Keratinocyte (primary cell): ENCODE data around the gene LRFN4. TPM values are rescaled to one million over a fixed set of nuclear protein-coding genes. Genes with fewer than 3 reads are reported as not detected.

Source experiments
- DNase-seq: peaks from one replicate; pipeline ENCODE4 v3.0.0-alpha.2; 2011; ENCODE audit warnings: low read depth, missing footprints, low spot score
- FAIRE-seq: peaks from 2 replicates; lab custom pipeline; 2011; peaks lifted over from hg19 to GRCh38; lab: Jason Lieb, UNC
- H2AFZ ChIP-seq: 2 replicates; pipeline ENCODE4 v1.6.0; 2012; ENCODE audit warnings: low read length, control low read depth, inconsistent platforms; ENCODE audit not compliant: control insufficient read depth
- H3K27ac ChIP-seq: 2 replicates; pipeline ENCODE4 v1.5.1; 2011; ENCODE audit warnings: low read length; ENCODE audit not compliant: control insufficient read depth, insufficient read depth
- H3K27me3 ChIP-seq: 3 replicates; pipeline ENCODE4 v1.6.0; 2011; ENCODE audit warnings: low read length; ENCODE audit not compliant: control insufficient read depth, insufficient read depth; ENCODE audit errors: extremely low read depth
- H3K36me3 ChIP-seq, 2 experiments: 2 replicates in 1 of 2; 3 replicates in 1 of 2; pipeline ENCODE4 v1.5.1; 2011; ENCODE audit warnings: low read length in 2 of 2, mild to moderate bottlenecking in 1 of 2; ENCODE audit not compliant: control insufficient read depth in 2 of 2, insufficient read depth in 2 of 2; ENCODE audit errors: extremely low read depth in 1 of 2
- H3K4me1 ChIP-seq: 3 replicates; pipeline ENCODE4 v1.5.1; 2011; ENCODE audit warnings: low read length; ENCODE audit not compliant: control insufficient read depth, insufficient read depth; ENCODE audit errors: extremely low read depth
- H3K4me2 ChIP-seq: 3 replicates; pipeline ENCODE4 v1.6.0; 2011; ENCODE audit warnings: low read depth, low read length; ENCODE audit not compliant: control insufficient read depth, insufficient read depth; ENCODE audit errors: extremely low read depth
- H3K4me3 ChIP-seq, 3 experiments: fragments of 200-600 bp in 1 of 3; sonication (generic) in 1 of 3; 2 replicates in 2 of 3; 3 replicates in 1 of 3; pipeline ENCODE4 v1.5.1; 2011 to 2016; ENCODE audit warnings: low read length in 3 of 3, mild to moderate bottlenecking in 3 of 3, control low read depth in 2 of 3, inconsistent platforms in 1 of 3, low read depth in 1 of 3, mixed read lengths in 1 of 3, mixed run types in 1 of 3, moderate library complexity in 1 of 3; ENCODE audit not compliant: control insufficient read depth in 2 of 3, insufficient read depth in 2 of 3; ENCODE audit errors: extremely low read depth in 1 of 3
- H3K79me2 ChIP-seq: 2 replicates; pipeline ENCODE4 v1.6.0; 2012; ENCODE audit warnings: low read length; ENCODE audit not compliant: control insufficient read depth, insufficient read depth
- H3K9ac ChIP-seq: 3 replicates; pipeline ENCODE4 v1.6.0; 2011; ENCODE audit warnings: low read length; ENCODE audit not compliant: control insufficient read depth, insufficient read depth; ENCODE audit errors: extremely low read depth
- H3K9me1 ChIP-seq: 3 replicates; pipeline ENCODE4 v1.6.0; 2011; ENCODE audit warnings: low read length; ENCODE audit not compliant: control insufficient read depth, insufficient read depth; ENCODE audit errors: extremely low read depth
- H3K9me3 ChIP-seq: 2 replicates; pipeline ENCODE4 v1.5.1; 2012; ENCODE audit warnings: low read depth, low read length; ENCODE audit not compliant: control insufficient read depth
- H4K20me1 ChIP-seq: 3 replicates; pipeline ENCODE4 v1.6.0; 2011; ENCODE audit warnings: low read length; ENCODE audit not compliant: control insufficient read depth, insufficient read depth; ENCODE audit errors: extremely low read depth
- EZH2 ChIP-seq: IDR thresholded peaks from one replicate; pipeline ENCODE4 v1.6.1; 2012; ENCODE audit warnings: inconsistent platforms, mild to moderate bottlenecking, low read length, moderate library complexity
- dilution Hi-C: fragments of 300-500 bp; cut with MboI; formaldehyde crosslinking; loops from one replicate; pipeline ENCODE4 v1.7.0; 2020; ENCODE audit warnings: low sequenced_read_pairs; ENCODE audit not compliant: extremely low pct_ligation_motif_present
- polyA plus RNA-seq, 5 experiments: library from polyadenylated mRNA; depleted of rRNA in 3 of 5; stranded (reverse) in 3 of 5; stranded (forward) in 1 of 5; unstranded in 1 of 5; fragments of >200 nt; gene quantifications; 1 replicate in 1 of 5; 2 replicates in 3 of 5; 3 replicates in 1 of 5; pipeline versions ENCODE4 v1.2.1 to v1.2.3, GENCODE V29; 2011 to 2012; ENCODE audit warnings: missing spikeins in 2 of 5, low read depth in 1 of 5, low replicate concordance in 1 of 5
- TF ChIP-seq, protein P1 (sequence below), 3 experiments: IDR thresholded peaks in 1 of 3; conservative IDR thresholded peaks in 1 of 3; optimal IDR thresholded peaks in 1 of 3; 2 replicates in 2 of 3; 3 replicates in 1 of 3; pipeline versions ENCODE3 to v1.5.1; 2011; ENCODE audit warnings: low read length in 3 of 3, mild to moderate bottlenecking in 3 of 3, moderate library complexity in 2 of 3, control low read depth in 1 of 3, inconsistent platforms in 1 of 3; ENCODE audit not compliant: insufficient read depth in 2 of 3; ENCODE audit errors: extremely low read depth in 1 of 3

Gene LRFN4
- polyA plus RNA-seq, 1 donor (not counting 4 experiments of a cell fraction or from before 2014, with no cell fraction given) = 1.1 TPM

DNA sequence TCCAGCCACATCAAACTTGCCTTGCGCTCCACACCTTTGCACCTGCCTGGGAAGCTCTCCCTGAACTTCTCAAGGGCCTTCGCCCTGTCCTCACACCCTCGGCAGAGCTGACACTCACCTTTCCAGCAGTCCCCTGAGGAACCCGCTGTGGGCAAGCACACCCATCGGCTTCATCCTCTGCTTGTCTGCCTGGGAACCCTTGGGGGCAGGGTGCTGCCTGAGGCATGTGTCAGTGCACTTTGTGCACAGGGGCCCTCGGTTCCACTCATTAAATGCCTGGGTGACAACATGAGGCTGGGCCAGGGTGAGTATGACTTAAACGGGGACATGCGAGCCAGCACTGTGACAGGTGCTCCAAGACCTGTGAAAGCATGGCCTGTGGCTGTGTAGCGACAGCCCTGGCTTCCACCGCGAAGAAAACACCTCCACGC, 2.6 kb upstream of the LRFN4 start:
- peaks cover 0 to 12% of the 10 kb centered on the region in 2 experiments for H3K36me3 ChIP-seq
- H3K4me2 ChIP-seq = no peak overlapping the region
- peaks cover 6% of the 10 kb centered on the region for H3K4me1 ChIP-seq
- no peaks in the 10 kb centered on the region for H3K9me3 ChIP-seq
- TF ChIP-seq EZH2 = no peak
- TF ChIP-seq, protein P1, sequence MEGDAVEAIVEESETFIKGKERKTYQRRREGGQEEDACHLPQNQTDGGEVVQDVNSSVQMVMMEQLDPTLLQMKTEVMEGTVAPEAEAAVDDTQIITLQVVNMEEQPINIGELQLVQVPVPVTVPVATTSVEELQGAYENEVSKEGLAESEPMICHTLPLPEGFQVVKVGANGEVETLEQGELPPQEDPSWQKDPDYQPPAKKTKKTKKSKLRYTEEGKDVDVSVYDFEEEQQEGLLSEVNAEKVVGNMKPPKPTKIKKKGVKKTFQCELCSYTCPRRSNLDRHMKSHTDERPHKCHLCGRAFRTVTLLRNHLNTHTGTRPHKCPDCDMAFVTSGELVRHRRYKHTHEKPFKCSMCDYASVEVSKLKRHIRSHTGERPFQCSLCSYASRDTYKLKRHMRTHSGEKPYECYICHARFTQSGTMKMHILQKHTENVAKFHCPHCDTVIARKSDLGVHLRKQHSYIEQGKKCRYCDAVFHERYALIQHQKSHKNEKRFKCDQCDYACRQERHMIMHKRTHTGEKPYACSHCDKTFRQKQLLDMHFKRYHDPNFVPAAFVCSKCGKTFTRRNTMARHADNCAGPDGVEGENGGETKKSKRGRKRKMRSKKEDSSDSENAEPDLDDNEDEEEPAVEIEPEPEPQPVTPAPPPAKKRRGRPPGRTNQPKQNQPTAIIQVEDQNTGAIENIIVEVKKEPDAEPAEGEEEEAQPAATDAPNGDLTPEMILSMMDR (optimal IDR thresholded peaks at IDR 0.05 in 1 of 3, IDR thresholded peaks at IDR 0.05 in 1 of 3, conservative IDR thresholded peaks at IDR 0.05 in 1 of 3; ENCODE audit: extremely low read depth in 1 of 3, insufficient read depth in 2 of 3, low read length in 3 of 3) = no peak
- H3K4me3 ChIP-seq = no peak overlapping the region
- no peaks in the 10 kb centered on the region for H3K79me2 ChIP-seq
- no peak overlapping the region for H3K9ac ChIP-seq
- no peak overlapping the region for H2AFZ ChIP-seq
- H4K20me1 ChIP-seq = no peaks in the 10 kb centered on the region
- H3K27me3 ChIP-seq = no peaks in the 10 kb centered on the region
- no peak for DNase-seq
- FAIRE-seq = no peak
- H3K9me1 ChIP-seq = no peaks in the 10 kb centered on the region
- H3K27ac ChIP-seq = no peak overlapping the region
- dilution Hi-C loops = no loop called here

DNA sequence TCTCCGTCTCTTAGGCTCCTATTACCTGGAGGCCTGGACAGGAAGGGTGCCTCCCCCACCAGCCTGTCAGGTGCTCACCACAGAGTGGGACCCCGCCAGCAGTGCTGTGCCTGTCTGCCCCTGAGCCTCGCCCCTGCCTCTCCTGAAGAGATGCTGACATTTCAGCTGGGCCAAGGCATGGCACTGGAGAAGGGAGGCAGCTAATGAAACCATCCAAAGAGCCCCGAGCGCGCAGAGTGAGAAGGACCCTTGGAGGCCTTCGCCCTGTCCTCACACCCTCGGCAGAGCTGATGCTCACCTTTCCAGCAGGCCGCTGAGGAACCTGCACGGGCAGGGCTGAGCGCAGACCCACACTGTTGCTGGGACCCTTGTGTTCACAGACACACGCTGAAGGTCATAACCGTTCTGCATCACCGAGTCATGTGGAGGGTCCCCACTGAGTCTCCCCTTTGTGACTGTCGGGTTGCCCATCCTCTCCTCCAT, 2.1 kb upstream of the LRFN4 start:
- FAIRE-seq (no peak), DNase-seq (no peak)
- TF ChIP-seq, protein P1 (optimal IDR thresholded peaks at IDR 0.05 in 1 of 3, IDR thresholded peaks at IDR 0.05 in 1 of 3, conservative IDR thresholded peaks at IDR 0.05 in 1 of 3; ENCODE audit: extremely low read depth in 1 of 3, insufficient read depth in 2 of 3, low read length in 3 of 3) = no peak
- TF ChIP-seq EZH2 = no peak

More for the DNA sequence above, 2.1 kb upstream of the LRFN4 start:
- Histone ChIP-seq H3K9me1 (no peaks in the 10 kb centered on the region), H3K27me3 (no peaks in the 10 kb centered on the region), H3K4me2 (no peak overlapping the region), H3K36me3 (peaks cover 0 to 8% of the 10 kb centered on the region in 2 experiments), H3K27ac (no peak overlapping the region), H3K79me2 (no peaks in the 10 kb centered on the region), H2AFZ (no peak overlapping the region), H3K9ac (no peak overlapping the region), H3K9me3 (no peaks in the 10 kb centered on the region), H3K4me1 (peaks cover 6% of the 10 kb centered on the region), H4K20me1 (no peaks in the 10 kb centered on the region), H3K4me3 (no peak overlapping the region)
- dilution Hi-C loops = no loop called here
